ENCODE measurements around the gene RPP38. TPM values are rescaled to one million over a fixed set of nuclear protein-coding genes. Genes with fewer than 3 reads are reported as not detected.

Gene RPP38
- total RNA-seq, 1 experiment from 2014 or later, result 23.3 TPM

DNA sequence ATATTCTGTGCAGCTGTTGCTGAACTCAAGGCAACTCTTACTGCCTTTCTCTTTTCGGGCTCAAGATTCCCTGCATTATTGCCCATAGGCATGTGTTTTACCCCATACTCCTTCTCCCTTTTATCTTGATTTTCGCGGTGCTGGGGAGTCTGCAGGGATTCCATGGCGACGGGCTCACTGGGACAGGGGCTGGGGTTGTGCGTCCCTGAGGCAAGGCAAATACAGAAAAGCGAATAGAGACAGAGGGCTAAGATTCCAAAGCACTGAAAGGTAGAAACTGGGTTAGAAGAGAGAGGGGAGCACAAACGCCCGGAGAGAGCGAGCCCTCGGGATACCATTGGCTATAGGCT lies 519 bp upstream of the RPP38 start (continued):
- no peak for TF ChIP-seq RAD21 (IDR thresholded peaks at IDR 0.05; ENCODE audit: low read depth)
- no peak for TF ChIP-seq TCF7L2 (IDR thresholded peaks at IDR 0.05; ENCODE audit: borderline replicate concordance, extremely low read depth, insufficient read depth, insufficient read length)

DNA sequence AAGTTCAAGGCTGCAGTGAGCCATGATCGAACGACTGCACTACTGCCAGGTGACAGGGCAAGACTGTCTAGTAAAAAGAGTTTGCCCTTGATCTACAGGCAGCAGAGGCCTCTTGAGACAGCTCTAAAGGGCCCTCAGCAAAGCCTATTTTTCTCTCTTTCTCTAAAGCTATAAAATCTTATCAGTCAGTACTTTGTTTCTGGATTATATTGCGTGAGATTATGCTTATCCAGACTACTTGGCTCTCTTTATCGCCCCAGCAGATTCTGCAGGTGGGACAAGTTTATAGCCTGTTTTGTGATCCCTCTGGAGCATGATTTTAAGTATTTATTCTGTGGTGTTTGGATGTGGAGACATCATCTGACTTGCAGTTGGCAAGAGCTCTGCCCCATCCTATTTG lies 2.7 kb downstream of the RPP38 start:
- RAD21 ChIA-PET (ENCODE audit: low non-redundant PET in 1 of 2, low total read pairs in 2 of 2, uncharacterized antibody in 2 of 2, unreplicated experiment in 2 of 2), result no interaction called here
- no TSS peak for BruUV-seq (replicated peaks)
- intact Hi-C loops (cut with micrococcal nuclease), result no loop called here

DNA sequence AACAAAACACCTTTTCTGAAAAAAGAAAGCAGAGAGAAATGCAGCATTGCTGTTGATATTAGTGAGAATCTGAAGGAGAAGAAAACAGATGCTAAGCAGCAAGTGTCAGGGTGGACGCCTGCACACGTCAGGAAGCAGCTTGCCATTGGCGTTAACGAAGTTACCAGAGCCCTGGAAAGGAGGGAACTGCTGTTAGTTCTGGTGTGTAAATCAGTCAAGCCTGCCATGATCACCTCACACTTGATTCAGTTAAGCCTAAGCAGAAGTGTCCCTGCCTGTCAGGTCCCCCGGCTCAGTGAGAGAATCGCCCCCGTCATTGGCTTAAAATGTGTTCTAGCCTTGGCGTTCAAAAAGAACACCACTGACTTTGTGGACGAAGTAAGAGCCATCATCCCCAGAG lies 6.4 kb downstream of the RPP38 start:
- POLR2A ChIA-PET, result no interaction called here

More for the DNA sequence above, 2.7 kb downstream of the RPP38 start:
- H3K4me2 ChIP-seq (ENCODE audit: low read length), result no peak overlapping the region
- H3K9me2 ChIP-seq (ENCODE audit: insufficient read depth), result no peaks in the 10 kb centered on the region
- H3K36me3 ChIP-seq (ENCODE audit: control insufficient read depth in 1 of 2, insufficient read depth in 2 of 2, low read length in 2 of 2), result peaks cover 16 to 20% of the 10 kb centered on the region in 2 experiments; a peak in 3 of 4 replicates
- ChIA-PET CTCF (no interaction called here), POLR2A (no interaction called here)
- H3K4me1 ChIP-seq (ENCODE audit: control insufficient read depth in 1 of 2, insufficient read depth in 2 of 2, low read length in 2 of 2), result peaks cover 8 to 22% of the 10 kb centered on the region in 2 experiments
- H3K27ac ChIP-seq (ENCODE audit: low read depth, low read length), result no peak overlapping the region
- TF ChIP-seq EZH2phosphoT487 (IDR thresholded peaks at IDR 0.05; ENCODE audit: borderline replicate concordance), result no peak
- TF ChIP-seq, protein P1, sequence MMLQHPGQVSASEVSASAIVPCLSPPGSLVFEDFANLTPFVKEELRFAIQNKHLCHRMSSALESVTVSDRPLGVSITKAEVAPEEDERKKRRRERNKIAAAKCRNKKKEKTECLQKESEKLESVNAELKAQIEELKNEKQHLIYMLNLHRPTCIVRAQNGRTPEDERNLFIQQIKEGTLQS (IDR thresholded peaks at IDR 0.05), result no peak
- TF ChIP-seq ZNF274 (IDR thresholded peaks at IDR 0.05; ENCODE audit: low read depth, low read length), result no peak
- no peak for TF ChIP-seq ZFX (IDR thresholded peaks at IDR 0.05)
- no peak for TF ChIP-seq ELF1 (IDR thresholded peaks at IDR 0.05; ENCODE audit: borderline replicate concordance, low read depth)
- TF ChIP-seq YY1 (IDR thresholded peaks at IDR 0.05; ENCODE audit: extremely low read depth, insufficient replicate concordance, low read depth, low read length), result no peak
- H3K4me3 ChIP-seq (replicated peaks in 1 of 2; ENCODE audit: low read depth in 1 of 2, low read length in 2 of 2), result no peak overlapping the region
- ATAC-seq (no peak), DNase-seq (ENCODE audit: low read depth, low spot score) (no peak)
- no peak overlapping the region for H3K9ac ChIP-seq (ENCODE audit: low read length)
- no peaks in the 10 kb centered on the region for H3K27me3 ChIP-seq (ENCODE audit: insufficient read depth, low read length)
- peaks cover 67% of the 10 kb centered on the region for H3K79me2 ChIP-seq (ENCODE audit: insufficient read depth, low read length)
- H4K20me1 ChIP-seq (ENCODE audit: insufficient read depth), result no peaks in the 10 kb centered on the region
- H2AFZ ChIP-seq (ENCODE audit: low read depth, low read length, poor library complexity, severe bottlenecking), result no peak overlapping the region
- no peaks in the 10 kb centered on the region for H3K9me3 ChIP-seq (ENCODE audit: control insufficient read depth in 1 of 2, insufficient read depth in 1 of 2, low read depth in 1 of 2, low read length in 2 of 2)

More for the DNA sequence above, 6.4 kb downstream of the RPP38 start:
- intact Hi-C loops (cut with micrococcal nuclease), result no loop called here
- no peak overlapping the region for H3K9ac ChIP-seq (ENCODE audit: low read length)
- no peak for TF ChIP-seq POLR2A (IDR thresholded peaks at IDR 0.05; ENCODE audit: borderline replicate concordance, extremely low read depth, insufficient read depth, insufficient read length)
- TF ChIP-seq, protein P1 (IDR thresholded peaks at IDR 0.05), result no peak
- no peak for TF ChIP-seq SP1 (IDR thresholded peaks at IDR 0.05; ENCODE audit: low read depth)
- no peak for TF ChIP-seq TCF7L2 (IDR thresholded peaks at IDR 0.05; ENCODE audit: borderline replicate concordance, extremely low read depth, insufficient read depth, insufficient read length)
- no peak for TF ChIP-seq JUND (IDR thresholded peaks at IDR 0.05)
- no peaks in the 10 kb centered on the region for H3K9me2 ChIP-seq (ENCODE audit: insufficient read depth)
- ATAC-seq, result no peak
- CTCF ChIA-PET, result no interaction called here
- no peak overlapping the region for H3K4me2 ChIP-seq (ENCODE audit: low read length)
- H3K4me3 ChIP-seq (replicated peaks in 1 of 2; ENCODE audit: low read depth in 1 of 2, low read length in 2 of 2), result no peak overlapping the region
- RAD21 ChIA-PET (ENCODE audit: low non-redundant PET in 1 of 2, low total read pairs in 2 of 2, uncharacterized antibody in 2 of 2, unreplicated experiment in 2 of 2), result no interaction called here
- H2AFZ ChIP-seq (ENCODE audit: low read depth, low read length, poor library complexity, severe bottlenecking), result no peak overlapping the region
- no peak for DNase-seq (ENCODE audit: low read depth, low spot score)
- BruUV-seq (replicated peaks), result no TSS peak
- no peaks in the 10 kb centered on the region for H3K9me3 ChIP-seq (ENCODE audit: control insufficient read depth in 1 of 2, insufficient read depth in 1 of 2, low read depth in 1 of 2, low read length in 2 of 2)
- H3K27me3 ChIP-seq (ENCODE audit: insufficient read depth, low read length), result no peaks in the 10 kb centered on the region
- no peak overlapping the region for H3K27ac ChIP-seq (ENCODE audit: low read depth, low read length)
- peaks cover 54% of the 10 kb centered on the region for H3K79me2 ChIP-seq (ENCODE audit: insufficient read depth, low read length)
- H3K36me3 ChIP-seq (ENCODE audit: control insufficient read depth in 1 of 2, insufficient read depth in 2 of 2, low read length in 2 of 2), result peaks cover 23 to 30% of the 10 kb centered on the region in 2 experiments; a peak in 3 of 4 replicates
- no peaks in the 10 kb centered on the region for H4K20me1 ChIP-seq (ENCODE audit: insufficient read depth)
- H3K4me1 ChIP-seq (ENCODE audit: control insufficient read depth in 1 of 2, insufficient read depth in 2 of 2, low read length in 2 of 2), result peaks cover 5 to 12% of the 10 kb centered on the region in 2 experiments
